ENCODE measurements around the gene CDY1B.
"Not testable (repeated sequence)": the region's sequence is repeated elsewhere in the genome, so short reads cannot be mapped to it uniquely, and the experiment has no call there.

The CDY1B gene, protein sequence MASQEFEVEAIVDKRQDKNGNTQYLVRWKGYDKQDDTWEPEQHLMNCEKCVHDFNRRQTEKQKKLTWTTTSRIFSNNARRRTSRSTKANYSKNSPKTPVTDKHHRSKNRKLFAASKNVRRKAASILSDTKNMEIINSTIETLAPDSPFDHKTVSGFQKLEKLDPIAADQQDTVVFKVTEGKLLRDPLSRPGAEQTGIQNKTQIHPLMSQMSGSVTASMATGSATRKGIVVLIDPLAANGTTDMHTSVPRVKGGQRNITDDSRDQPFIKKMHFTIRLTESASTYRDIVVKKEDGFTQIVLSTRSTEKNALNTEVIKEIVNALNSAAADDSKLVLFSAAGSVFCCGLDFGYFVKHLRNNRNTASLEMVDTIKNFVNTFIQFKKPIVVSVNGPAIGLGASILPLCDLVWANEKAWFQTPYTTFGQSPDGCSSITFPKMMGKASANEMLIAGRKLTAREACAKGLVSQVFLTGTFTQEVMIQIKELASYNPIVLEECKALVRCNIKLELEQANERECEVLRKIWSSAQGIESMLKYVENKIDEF

DNA sequence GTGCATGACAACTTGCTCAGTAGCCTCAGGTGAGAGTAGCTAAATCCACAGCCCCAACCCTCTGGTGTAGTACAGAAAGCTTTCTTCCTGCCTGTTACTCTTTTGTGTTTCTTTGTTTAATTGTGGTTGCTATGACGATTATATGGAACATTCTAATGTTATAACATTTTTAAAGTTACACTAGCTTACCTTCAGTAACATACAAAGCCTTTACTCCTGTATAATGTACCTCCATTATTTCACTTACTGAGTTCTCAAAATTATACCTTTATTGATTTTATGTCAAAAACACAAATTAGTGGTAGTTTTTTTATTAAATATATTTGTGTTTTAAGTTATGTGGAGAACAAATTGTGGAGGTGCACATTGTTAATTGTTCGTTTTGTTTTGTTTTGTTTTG, at the start of gene CDY1B:
TSS of gene CDY1B (minus strand) at position 101 of the 400 bp plus-strand sequence. CDS start 331 bp downstream, outside the sequence.
- not testable (repeated sequence) for DNase-seq

DNA sequence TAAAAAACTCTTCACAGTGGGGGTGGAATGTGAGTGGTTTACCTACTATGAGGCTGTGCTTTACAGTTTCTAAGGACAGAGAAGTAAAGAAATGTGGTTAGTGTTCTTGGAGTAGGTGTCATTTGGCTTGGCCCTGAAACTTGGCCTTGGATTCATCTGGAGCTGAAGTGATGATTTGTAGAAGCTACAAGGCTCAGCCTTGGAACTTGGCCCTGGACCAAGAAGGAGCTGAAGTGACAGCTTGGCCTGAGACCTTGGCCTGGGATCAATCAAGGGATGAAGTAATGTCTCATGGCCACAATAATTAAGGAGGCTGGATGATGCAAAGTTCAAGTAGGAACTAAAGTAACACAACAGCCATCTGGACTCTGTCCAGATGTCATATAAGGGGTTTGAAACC, 1.7 kb upstream of the CDY1B start:
- DNase-seq = not testable (repeated sequence)

DNA sequence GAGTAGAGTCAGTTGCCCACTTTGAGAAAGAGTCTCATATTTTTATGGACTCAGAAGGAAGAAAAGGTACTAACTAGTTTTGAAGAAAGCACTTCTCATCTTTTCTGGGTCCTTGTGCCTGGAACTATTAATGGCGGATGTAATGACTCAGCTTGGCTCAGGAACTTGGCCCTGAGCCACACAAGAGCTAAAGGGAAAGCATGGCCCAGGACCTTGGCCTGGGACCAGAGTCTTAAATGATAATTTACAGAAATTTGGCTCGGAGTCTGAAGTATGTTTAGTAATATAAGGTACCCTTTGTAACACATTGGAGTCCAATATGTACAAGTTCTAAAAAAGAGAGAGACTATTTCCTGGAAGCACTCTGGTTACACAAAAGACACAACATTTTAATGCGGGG, 4.6 kb downstream of the CDY1B start:
- not testable (repeated sequence) for DNase-seq

DNA sequence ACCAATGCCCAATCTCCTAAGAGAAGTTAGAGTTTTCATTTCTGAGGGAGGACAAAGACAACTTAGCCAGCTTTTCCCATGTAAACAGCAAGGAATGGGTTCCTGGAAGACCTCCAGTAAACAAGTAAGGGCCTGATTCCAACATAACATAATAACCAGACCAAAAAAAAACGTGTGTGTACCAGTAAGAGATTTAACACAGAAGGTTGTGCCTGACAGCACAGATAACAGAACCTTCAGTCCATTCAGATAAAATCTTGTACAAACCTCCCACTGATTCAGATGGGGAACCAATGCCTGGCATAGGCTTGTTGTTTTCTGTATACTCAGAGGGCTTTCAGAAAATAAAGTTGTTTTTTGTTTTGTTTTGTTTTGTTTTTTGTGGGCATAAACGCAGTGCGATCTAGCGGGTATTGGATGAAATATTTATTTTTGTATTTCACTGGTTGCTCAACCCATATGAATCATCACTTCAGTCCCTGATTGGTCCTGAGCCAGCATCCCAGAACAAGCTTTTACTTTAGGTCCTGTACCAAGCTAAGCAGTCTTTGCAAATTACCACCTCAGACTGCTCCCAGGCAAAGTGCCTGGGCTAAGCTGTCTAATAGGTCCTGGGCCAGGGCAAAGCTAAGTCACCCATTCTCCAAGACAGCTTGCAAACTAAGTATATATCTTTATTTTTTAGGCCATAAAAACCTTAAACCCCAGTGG, 8.7 kb downstream of the CDY1B start:
- DNase-seq = not testable (repeated sequence)

DNA sequence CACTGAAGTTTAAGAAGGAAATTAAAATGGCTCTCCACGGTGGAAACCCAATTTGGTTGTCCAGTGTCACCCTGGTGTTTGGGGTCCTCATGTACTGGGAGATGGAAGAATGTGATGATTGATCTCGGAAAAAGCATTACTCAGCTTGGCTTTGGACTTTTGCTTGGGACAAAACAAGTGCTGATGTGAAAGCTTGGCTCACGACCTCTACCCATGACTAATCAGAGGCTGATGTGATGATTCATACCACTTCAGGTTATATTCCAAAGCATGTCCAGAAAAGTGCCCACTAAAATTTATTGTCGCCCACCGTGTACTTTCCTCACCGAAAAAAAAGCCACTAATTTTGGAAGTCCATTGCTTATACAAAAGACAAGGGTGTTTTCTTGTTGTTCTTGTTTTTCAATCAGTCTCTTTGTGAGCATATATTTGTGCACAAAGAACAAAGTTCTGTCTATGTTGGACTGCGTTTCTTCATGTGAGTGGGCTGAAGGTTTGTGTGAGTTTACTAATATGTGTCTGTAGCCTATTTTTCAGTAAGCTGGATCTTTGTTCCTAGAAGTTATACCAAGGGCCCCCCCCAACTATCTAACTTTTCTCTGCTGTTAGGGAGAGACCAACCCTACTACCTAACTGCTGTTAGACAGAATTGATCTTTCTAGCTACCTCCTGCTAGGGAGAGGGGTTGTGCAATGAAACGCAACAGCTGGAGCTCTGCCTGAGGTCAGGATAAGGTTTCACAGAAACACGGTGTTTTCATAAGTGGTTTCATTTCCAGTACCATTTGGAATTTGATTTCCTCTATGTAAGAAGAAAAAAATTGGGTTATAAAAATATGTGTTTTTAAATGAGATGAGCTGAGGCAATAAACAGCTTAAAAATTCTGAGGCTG, 21.4 kb downstream of the CDY1B start:
- DNase-seq = not testable (repeated sequence)

All from retina (tissue), 1 donor.